H1 (cell line): ENCODE measurements around the gene C11orf98. TPM values are rescaled to one million over a fixed set of nuclear protein-coding genes. Genes with fewer than 3 reads are reported as not detected.
A peak's percentile ranks its signal among the peaks of the same experiment; 100 is the strongest.

Source experiments
- CTCF ChIA-PET: fragments of 300-600 bp; sonication (Branson Sonifier 250); formaldehyde crosslinking; loops from one replicate; lab custom pipeline; 2021; ENCODE audit not compliant: partially characterized antibody; lab: Charles Lee
- POLR2A ChIA-PET: fragments of 300-600 bp; sonication (Branson Sonifier 250); formaldehyde crosslinking; loops from one replicate; lab custom pipeline; 2021; ENCODE audit warnings: inconsistent platforms; ENCODE audit not compliant: partially characterized antibody; lab: Charles Lee
- DNase-seq, 2 experiments: peaks; one replicate each; pipeline versions ENCODE4 v3.0.0 to v3.0.0-alpha.2; 2010 to 2022; ENCODE audit warnings: low spot score in 2 of 2, low read depth in 1 of 2, mixed read lengths in 1 of 2
- FAIRE-seq: peaks from 2 replicates; lab custom pipeline; 2011; peaks lifted over from hg19 to GRCh38; lab: Jason Lieb, UNC
- H2AFZ ChIP-seq: 2 replicates; pipeline ENCODE4 v1.8.1; 2012; ENCODE audit warnings: low read length, inconsistent platforms
- H2AK5ac ChIP-seq: 2 replicates; pipeline ENCODE4 v1.6.1; 2013; ENCODE audit warnings: low read depth, low read length
- H2BK120ac ChIP-seq: replicated peaks from 2 replicates; pipeline ENCODE3; 2013; ENCODE audit warnings: low read depth, low read length, inconsistent platforms
- H2BK12ac ChIP-seq: 2 replicates; pipeline ENCODE4 v1.6.1; 2013; ENCODE audit warnings: low read depth, low read length
- H2BK15ac ChIP-seq: 2 replicates; pipeline ENCODE4 v1.6.1; 2013; ENCODE audit warnings: low read length
- H2BK20ac ChIP-seq: 2 replicates; pipeline ENCODE4 v1.6.1; 2013; ENCODE audit warnings: low read length
- H2BK5ac ChIP-seq: 2 replicates; pipeline ENCODE4 v1.6.1; 2013; ENCODE audit warnings: low read depth, low read length
- H3K14ac ChIP-seq: 2 replicates; pipeline ENCODE4 v1.6.1; 2013; ENCODE audit warnings: inconsistent platforms; ENCODE audit not compliant: insufficient read length
- H3K18ac ChIP-seq: 2 replicates; pipeline ENCODE4 v1.6.1; 2013; ENCODE audit warnings: low read length; ENCODE audit errors: extremely low read depth
- H3K23ac ChIP-seq: 2 replicates; pipeline ENCODE4 v1.6.1; 2013; ENCODE audit warnings: inconsistent platforms; ENCODE audit not compliant: insufficient read length
- H3K23me2 ChIP-seq: 2 replicates; pipeline ENCODE4 v1.6.1; 2013; ENCODE audit warnings: low read depth, low read length
- H3K27ac ChIP-seq: 2 replicates; pipeline ENCODE4 v1.6.1; 2011; ENCODE audit warnings: low read depth, low read length, inconsistent platforms
- H3K27me3 ChIP-seq, 4 experiments: replicated peaks in 1 of 4; 1 replicate in 1 of 4; 2 replicates in 3 of 4; pipeline versions ENCODE4 v1.6.1 to v1.8.1; 2011 to 2013; ENCODE audit warnings: low read length in 3 of 4, mild to moderate bottlenecking in 3 of 4, inconsistent platforms in 2 of 4, mixed read lengths in 2 of 4, moderate library complexity in 1 of 4; ENCODE audit not compliant: control insufficient read depth in 3 of 4, insufficient read depth in 3 of 4; ENCODE audit errors: extremely low read depth in 1 of 4
- H3K36me3 ChIP-seq, 4 experiments: 2 replicates each; pipeline versions ENCODE4 v1.6.1 to v1.8.1; 2011 to 2013; ENCODE audit warnings: mild to moderate bottlenecking in 4 of 4, low read length in 3 of 4, moderate library complexity in 2 of 4, control low read depth in 1 of 4, inconsistent platforms in 1 of 4; ENCODE audit not compliant: insufficient read depth in 4 of 4, control insufficient read depth in 2 of 4
- H3K4ac ChIP-seq: replicated peaks from 2 replicates; pipeline ENCODE3; 2013; ENCODE audit warnings: low read length, low read depth, mixed read lengths, inconsistent platforms; ENCODE audit not compliant: insufficient read length
- H3K4me1 ChIP-seq, 4 experiments: replicated peaks in 1 of 4; 1 replicate in 1 of 4; 2 replicates in 3 of 4; pipeline versions ENCODE4 v1.6.1 to v1.8.1; 2011 to 2013; ENCODE audit warnings: low read length in 3 of 4, inconsistent platforms in 2 of 4, mixed read lengths in 1 of 4; ENCODE audit not compliant: insufficient read depth in 4 of 4, control insufficient read depth in 3 of 4
- H3K4me2 ChIP-seq, 2 experiments: 2 replicates each; pipeline versions ENCODE4 v1.6.1 to v1.8.1; 2011 to 2013; ENCODE audit warnings: low read depth in 2 of 2, low read length in 2 of 2, control low read depth in 1 of 2, inconsistent platforms in 1 of 2, mild to moderate bottlenecking in 1 of 2; ENCODE audit not compliant: insufficient read depth in 1 of 2
- H3K4me3 ChIP-seq, 4 experiments: fragments of 200-600, 300-600 bp in 1 of 4; sonication (generic), shearing (Covaris generic), sonication (Bioruptor Twin) in 1 of 4; 2 replicates each; pipeline versions ENCODE4 v1.5.1 to v1.8.1; 2011 to 2016; ENCODE audit warnings: low read length in 4 of 4, low read depth in 3 of 4, control low read depth in 2 of 4, inconsistent platforms in 2 of 4, mild to moderate bottlenecking in 2 of 4, mixed read lengths in 1 of 4, moderate library complexity in 1 of 4; ENCODE audit not compliant: insufficient read depth in 2 of 4; ENCODE audit errors: extremely low read depth in 1 of 4
- H3K56ac ChIP-seq: replicated peaks from 2 replicates; pipeline ENCODE3; 2013; ENCODE audit warnings: low read depth, mild to moderate bottlenecking, mixed read lengths, low read length, inconsistent platforms; ENCODE audit not compliant: insufficient read length
- H3K79me1 ChIP-seq: 2 replicates; pipeline ENCODE4 v1.6.1; 2013; ENCODE audit warnings: low read depth, low read length, control low read depth
- H3K79me2 ChIP-seq, 2 experiments: 2 replicates each; pipeline versions ENCODE4 v1.6.1 to v1.8.1; 2012 to 2013; ENCODE audit warnings: low read length in 2 of 2, mild to moderate bottlenecking in 2 of 2, inconsistent platforms in 1 of 2; ENCODE audit not compliant: insufficient read depth in 2 of 2, control insufficient read depth in 1 of 2
- H3K9ac ChIP-seq, 4 experiments: replicated peaks in 1 of 4; 1 replicate in 1 of 4; 2 replicates in 3 of 4; pipeline versions ENCODE4 v1.6.1 to v1.8.1; 2011 to 2013; ENCODE audit warnings: low read depth in 3 of 4, low read length in 3 of 4, control low read depth in 2 of 4, mild to moderate bottlenecking in 2 of 4, moderate library complexity in 2 of 4, inconsistent platforms in 1 of 4; ENCODE audit errors: extremely low read depth in 1 of 4
- H3K9me3 ChIP-seq, 2 experiments: 2 replicates each; pipeline versions ENCODE4 v1.6.1 to v1.8.1; 2012 to 2013; ENCODE audit warnings: mild to moderate bottlenecking in 2 of 2, moderate library complexity in 2 of 2, control low read depth in 1 of 2, inconsistent platforms in 1 of 2, low read depth in 1 of 2, low read length in 1 of 2, mixed read lengths in 1 of 2; ENCODE audit not compliant: insufficient read depth in 2 of 2
- H4K20me1 ChIP-seq, 2 experiments: replicated peaks in 1 of 2; 2 replicates each; pipeline versions ENCODE3 to v1.8.1; 2011 to 2013; ENCODE audit warnings: inconsistent platforms in 2 of 2, low read length in 2 of 2, mild to moderate bottlenecking in 1 of 2; ENCODE audit not compliant: insufficient read depth in 2 of 2, control insufficient read depth in 1 of 2
- H4K5ac ChIP-seq: 2 replicates; pipeline ENCODE4 v1.6.1; 2013; ENCODE audit warnings: low read length, low read depth, mixed read lengths, inconsistent platforms; ENCODE audit not compliant: insufficient read length
- H4K8ac ChIP-seq: 2 replicates; pipeline ENCODE4 v1.8.0; 2013; ENCODE audit warnings: mild to moderate bottlenecking, moderate library complexity, low read length, inconsistent platforms; ENCODE audit not compliant: insufficient read depth; ENCODE audit errors: extremely low read depth
- H4K91ac ChIP-seq: replicated peaks from 2 replicates; pipeline ENCODE3; 2013; ENCODE audit warnings: low read length, mixed read lengths, inconsistent platforms; ENCODE audit not compliant: insufficient read length
- ASH2L ChIP-seq: fragments of 200-600, 300-600 bp; sonication (generic); IDR thresholded peaks from one replicate; pipeline ENCODE4 v1.7.1; 2017; ENCODE audit warnings: low read length
- ATF2 ChIP-seq: IDR thresholded peaks from 2 replicates; pipeline ENCODE4 v1.6.1; 2012; ENCODE audit warnings: low read length, inconsistent platforms
- ATF3 ChIP-seq: IDR thresholded peaks from 2 replicates; pipeline ENCODE4 v1.6.1; 2011; ENCODE audit warnings: low read depth, mild to moderate bottlenecking, low read length; ENCODE audit not compliant: insufficient read depth
- GABPA ChIP-seq: IDR thresholded peaks from 2 replicates; pipeline ENCODE4 v1.6.1; 2011; ENCODE audit warnings: mild to moderate bottlenecking, low read length, moderate library complexity, borderline replicate concordance; ENCODE audit not compliant: insufficient read depth
- HDAC2 ChIP-seq, 2 experiments: fragments of 300-600 bp in 1 of 2; sonication (generic) in 1 of 2; IDR thresholded peaks; 2 replicates each; pipeline ENCODE4 v1.6.1; 2011 to 2012; ENCODE audit warnings: low read depth in 2 of 2, low read length in 2 of 2, mild to moderate bottlenecking in 2 of 2, moderate library complexity in 2 of 2, borderline replicate concordance in 1 of 2, inconsistent platforms in 1 of 2
- HDAC6 ChIP-seq: IDR thresholded peaks from one replicate; pipeline ENCODE4 v1.7.1; 2012; ENCODE audit warnings: low read depth, mild to moderate bottlenecking, inconsistent platforms, low read length, moderate library complexity
- KDM1A ChIP-seq: fragments of 200-600, 300-600 bp; sonication (generic); IDR thresholded peaks from 2 replicates; pipeline ENCODE4 v1.7.1; 2016; ENCODE audit warnings: mild to moderate bottlenecking, low read length, borderline replicate concordance
- POLR2A ChIP-seq, 2 experiments: IDR thresholded peaks; 1 replicate in 1 of 2; 2 replicates in 1 of 2; pipeline ENCODE4 v1.6.1; 2011; ENCODE audit warnings: low read depth in 2 of 2, low read length in 2 of 2, mild to moderate bottlenecking in 2 of 2; ENCODE audit errors: control extremely low read depth in 1 of 2
- TBP ChIP-seq: IDR thresholded peaks from 2 replicates; pipeline ENCODE4 v1.6.1; 2011; ENCODE audit warnings: low read depth, low read length, improper control_type of control experiment
- WGBS, 2 experiments: shearing (Covaris generic) in 1 of 2; methylation state at CpG; one replicate each; pipeline versions ENCODE4 v1.1.6 to v1.1.7; 2013 to 2015; ENCODE audit warnings: low lambda C conversion rate in 2 of 2, mixed read lengths in 2 of 2, inconsistent platforms in 1 of 2, low coverage in 1 of 2, missing lambda C conversion rate in 1 of 2; ENCODE audit not compliant: insufficient replicate concordance in 2 of 2, insufficient coverage in 1 of 2, insufficient read length in 1 of 2; ENCODE audit errors: extremely low coverage in 1 of 2, missing lambda C conversion rate in 1 of 2; 5-methylcytosine and 5-hydroxymethylcytosine counted together
- polyA plus RNA-seq, 7 experiments: library from polyadenylated mRNA; depleted of rRNA in 3 of 7; stranded (reverse) in 5 of 7; unstranded in 2 of 7; fragments of >200 nt in 5 of 7; fragments of 200-250 nt in 2 of 7; gene quantifications; 1 replicate in 5 of 7; 2 replicates in 1 of 7; 4 replicates in 1 of 7; pipeline versions ENCODE4 v1.2.1 to v1.2.3, GENCODE V29; 2011 to 2013; ENCODE audit warnings: missing spikeins in 2 of 7, mixed read lengths in 2 of 7
- total RNA-seq: library from RNA; stranded (reverse); fragmentation: NEBNext Ultra II Directional; extraction: Animal tissue kit (Norgen Biotek cat#: 25700); gene quantifications from 2 replicates; pipeline ENCODE4 v1.2.1, GENCODE V29; 2021

Gene C11orf98
- total and polyA plus RNA-seq, 2 of the 8 experiments (the other 6 are each of a cell fraction or from before 2014, with no cell fraction given): 68.0 to 171 TPM

GRCh38 chr11:62646825-62647608 is 18.0 kb downstream of the C11orf98 start:
- no peak overlapping the region for H3K27ac ChIP-seq
- CTCF ChIA-PET: interaction anchor here (0.8 to 2.0 kb wide), 7 partner anchors 18 to 122 kb away, joined by 3 to 12 read pairs (median 4); partner anchors contain the start of genes C11orf98 and CSKMT
- H3K4me2 ChIP-seq: peak overlapping the region; percentile 20 to 35; a peak in 3 of 4 replicates
- TF ChIP-seq HDAC6: no peak
- TF ChIP-seq KDM1A: no peak
- TF ChIP-seq GABPA: no peak
- TF ChIP-seq HDAC2 (IDR thresholded peaks at IDR 0.05; ENCODE audit: borderline replicate concordance in 1 of 2, low read depth in 2 of 2, low read length in 2 of 2): no peak
- no peak for TF ChIP-seq ATF3
- no peak for TF ChIP-seq ASH2L
- TF ChIP-seq POLR2A (IDR thresholded peaks at IDR 0.05; ENCODE audit: control extremely low read depth in 1 of 2, low read depth in 2 of 2, low read length in 2 of 2): no peak
- TF ChIP-seq ATF2: no peak
- TF ChIP-seq TBP: no peak

More at GRCh38 chr11:62646825-62647608, 18.0 kb downstream of the C11orf98 start:
- H4K5ac ChIP-seq: no peak overlapping the region
- H2BK5ac ChIP-seq: no peak overlapping the region
- H3K4me1 ChIP-seq: no peaks in the 10 kb centered on the region; a peak in 2 of 7 replicates
- H3K23me2 ChIP-seq: peaks cover 5% of the 10 kb centered on the region; the same call in 1 of the 2 replicates
- no peak overlapping the region for H2BK20ac ChIP-seq
- no peak overlapping the region for H3K23ac ChIP-seq
- H3K9me3 ChIP-seq: no peaks in the 10 kb centered on the region
- no peak overlapping the region for H2BK15ac ChIP-seq
- no peak overlapping the region for H4K91ac ChIP-seq
- H3K4ac ChIP-seq: no peak overlapping the region
- H2AK5ac ChIP-seq: no peak overlapping the region
- H2BK120ac ChIP-seq: no peak overlapping the region
- H2BK12ac ChIP-seq: no peak overlapping the region
- no peak overlapping the region for H3K9ac ChIP-seq
- 80% methylated on average over 30 of the region's 32 CpGs; no CpG with 5 or more reads in 1 of the 2 experiments for WGBS, 2 experiments
- H3K14ac ChIP-seq: no peak overlapping the region
- POLR2A ChIA-PET: interaction anchor here (0.5 to 50.4 kb wide), 15 partner anchors 10 to 208 kb away, joined by 3 to 2041 read pairs (median 6); partner anchors contain the start of genes B3GAT3, BSCL2, C11orf98 and CSKMT
- no peak overlapping the region for H3K18ac ChIP-seq
- no peak overlapping the region; the same call in 1 of the 2 replicates for H4K8ac ChIP-seq
- H4K20me1 ChIP-seq: peaks cover 3 to 21% of the 10 kb centered on the region in 2 experiments
- H3K56ac ChIP-seq: no peak overlapping the region
- DNase-seq: no peak
- peaks cover 10% of the 10 kb centered on the region for H3K79me1 ChIP-seq
- peaks cover 11 to 50% of the 10 kb centered on the region in 2 experiments for H3K79me2 ChIP-seq
- H3K27me3 ChIP-seq: no peaks in the 10 kb centered on the region
- FAIRE-seq: no peak
- H2AFZ ChIP-seq: no peak overlapping the region
- peak overlapping the region in 1 of 4 experiments; percentile 86; a peak in 4 of 8 replicates for H3K4me3 ChIP-seq
- H3K36me3 ChIP-seq: peaks cover 0 to 28% (median 7%) of the 10 kb centered on the region in 4 experiments; a peak in 6 of 8 replicates
